Measurements from ENCODE around the gene KNDC1.
A peak's percentile ranks its signal among the peaks of the same experiment; 100 is the strongest.
"Not testable (repeated sequence)": the region's sequence is repeated elsewhere in the genome, so short reads cannot be mapped to it uniquely, and the experiment has no call there.

KNDC1 gene

GRCh38 chr10:133261726-133262325, 101.8 kb downstream of the KNDC1 start:
- peaks cover 32% of the 10 kb centered on the region for H3K4me1 ChIP-seq (ENCODE audit: insufficient read depth, low read length)
- no peak overlapping the region for H2AFZ ChIP-seq (ENCODE audit: low read depth, low read length)
- H3K4me3 ChIP-seq (ENCODE audit: low read length), result peak overlapping the region; percentile 57
- no peaks in the 10 kb centered on the region for H3K36me3 ChIP-seq (ENCODE audit: insufficient read depth, low read length)
- H3K27me3 ChIP-seq (ENCODE audit: insufficient read depth, low read length), result peaks cover 15% of the 10 kb centered on the region
- H3K9me3 ChIP-seq (ENCODE audit: low read length), result no peaks in the 10 kb centered on the region

GRCh38 chr10:133262696-133263095, 102.7 kb downstream of the KNDC1 start:
- Histone ChIP-seq H3K36me3 (ENCODE audit: insufficient read depth, low read length) (no peaks in the 10 kb centered on the region), H3K9me3 (ENCODE audit: low read length) (no peaks in the 10 kb centered on the region), H3K27me3 (ENCODE audit: insufficient read depth, low read length) (peaks cover 9% of the 10 kb centered on the region), H2AFZ (ENCODE audit: low read depth, low read length) (no peak overlapping the region), H3K4me3 (ENCODE audit: low read length) (peak overlapping the region; percentile 50), H3K4me1 (ENCODE audit: insufficient read depth, low read length) (peaks cover 32% of the 10 kb centered on the region)

- H3K36me3 ChIP-seq (ENCODE audit: insufficient read depth, low read length), result peaks cover 2% of the 10 kb centered on the region
- no peak overlapping the region for H3K4me3 ChIP-seq (ENCODE audit: low read length)
- no peaks in the 10 kb centered on the region for H3K9me3 ChIP-seq (ENCODE audit: low read length)
- H3K27me3 ChIP-seq (ENCODE audit: insufficient read depth, low read length), result no peaks in the 10 kb centered on the region
- H2AFZ ChIP-seq (ENCODE audit: low read depth, low read length), result no peak overlapping the region
- H3K4me1 ChIP-seq (ENCODE audit: insufficient read depth, low read length), result peaks cover 32% of the 10 kb centered on the region
Measured at GRCh38 chr10:133263674-133264073, 103.7 kb downstream of the KNDC1 start.

- Histone ChIP-seq H3K27me3 (ENCODE audit: insufficient read depth, low read length) (no peaks in the 10 kb centered on the region), H2AFZ (ENCODE audit: low read depth, low read length) (no peak overlapping the region), H3K9me3 (ENCODE audit: low read length) (no peaks in the 10 kb centered on the region), H3K4me3 (ENCODE audit: low read length) (no peak overlapping the region), H3K36me3 (ENCODE audit: insufficient read depth, low read length) (peaks cover 5% of the 10 kb centered on the region), H3K4me1 (ENCODE audit: insufficient read depth, low read length) (peaks cover 31% of the 10 kb centered on the region)
Measured at GRCh38 chr10:133264461-133264860, 104.4 kb downstream of the KNDC1 start.

GRCh38 chr10:133265052-133265451, 105.0 kb downstream of the KNDC1 start:
- H3K4me1 ChIP-seq (ENCODE audit: insufficient read depth, low read length), result peaks cover 25% of the 10 kb centered on the region
- H2AFZ ChIP-seq (ENCODE audit: low read depth, low read length); H3K4me3 ChIP-seq (ENCODE audit: low read length); H3K27me3 ChIP-seq (ENCODE audit: insufficient read depth, low read length); H3K9me3 ChIP-seq (ENCODE audit: low read length); H3K36me3 ChIP-seq (ENCODE audit: insufficient read depth, low read length): not testable (repeated sequence)

GRCh38 chr10:133266056-133266795, 106.2 kb downstream of the KNDC1 start:
- Histone ChIP-seq H3K4me3 (ENCODE audit: low read length) (no peak overlapping the region), H3K4me1 (ENCODE audit: insufficient read depth, low read length) (peaks cover 18% of the 10 kb centered on the region), H2AFZ (ENCODE audit: low read depth, low read length) (no peak overlapping the region), H3K36me3 (ENCODE audit: insufficient read depth, low read length) (peaks cover 5% of the 10 kb centered on the region), H3K9me3 (ENCODE audit: low read length) (no peaks in the 10 kb centered on the region), H3K27me3 (ENCODE audit: insufficient read depth, low read length) (no peaks in the 10 kb centered on the region)

GRCh38 chr10:133267293-133267692, 107.3 kb downstream of the KNDC1 start:
- H3K4me3 ChIP-seq (ENCODE audit: low read length), result no peak overlapping the region
- peaks cover 13% of the 10 kb centered on the region for H3K4me1 ChIP-seq (ENCODE audit: insufficient read depth, low read length)
- H2AFZ ChIP-seq (ENCODE audit: low read depth, low read length), result no peak overlapping the region
- H3K27me3 ChIP-seq (ENCODE audit: insufficient read depth, low read length), result no peaks in the 10 kb centered on the region
- H3K9me3 ChIP-seq (ENCODE audit: low read length), result no peaks in the 10 kb centered on the region
- peaks cover 5% of the 10 kb centered on the region for H3K36me3 ChIP-seq (ENCODE audit: insufficient read depth, low read length)

- Histone ChIP-seq H2AFZ (ENCODE audit: low read depth, low read length) (no peak overlapping the region), H3K27me3 (ENCODE audit: insufficient read depth, low read length) (no peaks in the 10 kb centered on the region), H3K9me3 (ENCODE audit: low read length) (no peaks in the 10 kb centered on the region), H3K4me1 (ENCODE audit: insufficient read depth, low read length) (peaks cover 7% of the 10 kb centered on the region), H3K4me3 (ENCODE audit: low read length) (no peak overlapping the region), H3K36me3 (ENCODE audit: insufficient read depth, low read length) (peaks cover 5% of the 10 kb centered on the region)
Measured at GRCh38 chr10:133267829-133268228, 107.8 kb downstream of the KNDC1 start.

- no peaks in the 10 kb centered on the region for H3K9me3 ChIP-seq (ENCODE audit: low read length)
- no peaks in the 10 kb centered on the region for H3K27me3 ChIP-seq (ENCODE audit: insufficient read depth, low read length)
Measured at GRCh38 chr10:133268532-133268931, 108.5 kb downstream of the KNDC1 start.

GRCh38 chr10:133269367-133269766, 109.3 kb downstream of the KNDC1 start:
- no peak overlapping the region for H3K4me3 ChIP-seq (ENCODE audit: low read length)
- no peaks in the 10 kb centered on the region for H3K27me3 ChIP-seq (ENCODE audit: insufficient read depth, low read length)
- H3K4me1 ChIP-seq (ENCODE audit: insufficient read depth, low read length), result no peaks in the 10 kb centered on the region
- no peaks in the 10 kb centered on the region for H3K9me3 ChIP-seq (ENCODE audit: low read length)
- H2AFZ ChIP-seq (ENCODE audit: low read depth, low read length), result no peak overlapping the region
- peaks cover 5% of the 10 kb centered on the region for H3K36me3 ChIP-seq (ENCODE audit: insufficient read depth, low read length)

More at GRCh38 chr10:133268532-133268931, 108.5 kb downstream of the KNDC1 start:
- Histone ChIP-seq H3K4me3 (ENCODE audit: low read length) (no peak overlapping the region), H3K4me1 (ENCODE audit: insufficient read depth, low read length) (peaks cover under 1% of the 10 kb centered on the region), H2AFZ (ENCODE audit: low read depth, low read length) (no peak overlapping the region), H3K36me3 (ENCODE audit: insufficient read depth, low read length) (peaks cover 5% of the 10 kb centered on the region)

- Histone ChIP-seq H3K4me1 (ENCODE audit: insufficient read depth, low read length) (peaks cover 6% of the 10 kb centered on the region), H3K36me3 (ENCODE audit: insufficient read depth, low read length) (peaks cover 5% of the 10 kb centered on the region), H3K27me3 (ENCODE audit: insufficient read depth, low read length) (no peaks in the 10 kb centered on the region), H3K9me3 (ENCODE audit: low read length) (no peaks in the 10 kb centered on the region), H3K4me3 (ENCODE audit: low read length) (no peak overlapping the region), H2AFZ (ENCODE audit: low read depth, low read length) (no peak overlapping the region)
Measured at GRCh38 chr10:133270204-133270603, 110.2 kb downstream of the KNDC1 start.

- H2AFZ ChIP-seq (ENCODE audit: low read depth, low read length), result no peak overlapping the region
- no peaks in the 10 kb centered on the region for H3K27me3 ChIP-seq (ENCODE audit: insufficient read depth, low read length)
- peaks cover 13% of the 10 kb centered on the region for H3K4me1 ChIP-seq (ENCODE audit: insufficient read depth, low read length)
- peaks cover 5% of the 10 kb centered on the region for H3K36me3 ChIP-seq (ENCODE audit: insufficient read depth, low read length)
- no peaks in the 10 kb centered on the region for H3K9me3 ChIP-seq (ENCODE audit: low read length)
- H3K4me3 ChIP-seq (ENCODE audit: low read length), result no peak overlapping the region
Measured at GRCh38 chr10:133270773-133271297, 110.8 kb downstream of the KNDC1 start.

GRCh38 chr10:133271521-133272300, 111.7 kb downstream of the KNDC1 start:
- H2AFZ ChIP-seq (ENCODE audit: low read depth, low read length), result no peak overlapping the region
- H3K4me1 ChIP-seq (ENCODE audit: insufficient read depth, low read length), result peaks cover 13% of the 10 kb centered on the region
- H3K27me3 ChIP-seq (ENCODE audit: insufficient read depth, low read length), result no peaks in the 10 kb centered on the region
- no peak overlapping the region for H3K4me3 ChIP-seq (ENCODE audit: low read length)
- peaks cover 5% of the 10 kb centered on the region for H3K36me3 ChIP-seq (ENCODE audit: insufficient read depth, low read length)
- H3K9me3 ChIP-seq (ENCODE audit: low read length), result no peaks in the 10 kb centered on the region
